Stimulated activated CD4-positive, alpha-beta T cell treated with anti-CD3 and anti-CD28 coated beads, Interleukin-2, amount 100 ng/mL, for 48 hours (primary cell): ENCODE results near the gene AP1G2.
A peak's percentile ranks its signal among the peaks of the same experiment; 100 is the strongest.
"Not testable (repeated sequence)": the region's sequence is repeated elsewhere in the genome, so short reads cannot be mapped to it uniquely, and the experiment has no call there.

ENCODE experiments used
- DNase-seq, 2 donors: peaks; one replicate each; pipeline ENCODE4 v3.0.0-alpha.2; 2020

Gene AP1G2, protein sequence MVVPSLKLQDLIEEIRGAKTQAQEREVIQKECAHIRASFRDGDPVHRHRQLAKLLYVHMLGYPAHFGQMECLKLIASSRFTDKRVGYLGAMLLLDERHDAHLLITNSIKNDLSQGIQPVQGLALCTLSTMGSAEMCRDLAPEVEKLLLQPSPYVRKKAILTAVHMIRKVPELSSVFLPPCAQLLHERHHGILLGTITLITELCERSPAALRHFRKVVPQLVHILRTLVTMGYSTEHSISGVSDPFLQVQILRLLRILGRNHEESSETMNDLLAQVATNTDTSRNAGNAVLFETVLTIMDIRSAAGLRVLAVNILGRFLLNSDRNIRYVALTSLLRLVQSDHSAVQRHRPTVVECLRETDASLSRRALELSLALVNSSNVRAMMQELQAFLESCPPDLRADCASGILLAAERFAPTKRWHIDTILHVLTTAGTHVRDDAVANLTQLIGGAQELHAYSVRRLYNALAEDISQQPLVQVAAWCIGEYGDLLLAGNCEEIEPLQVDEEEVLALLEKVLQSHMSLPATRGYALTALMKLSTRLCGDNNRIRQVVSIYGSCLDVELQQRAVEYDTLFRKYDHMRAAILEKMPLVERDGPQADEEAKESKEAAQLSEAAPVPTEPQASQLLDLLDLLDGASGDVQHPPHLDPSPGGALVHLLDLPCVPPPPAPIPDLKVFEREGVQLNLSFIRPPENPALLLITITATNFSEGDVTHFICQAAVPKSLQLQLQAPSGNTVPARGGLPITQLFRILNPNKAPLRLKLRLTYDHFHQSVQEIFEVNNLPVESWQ

DNA sequence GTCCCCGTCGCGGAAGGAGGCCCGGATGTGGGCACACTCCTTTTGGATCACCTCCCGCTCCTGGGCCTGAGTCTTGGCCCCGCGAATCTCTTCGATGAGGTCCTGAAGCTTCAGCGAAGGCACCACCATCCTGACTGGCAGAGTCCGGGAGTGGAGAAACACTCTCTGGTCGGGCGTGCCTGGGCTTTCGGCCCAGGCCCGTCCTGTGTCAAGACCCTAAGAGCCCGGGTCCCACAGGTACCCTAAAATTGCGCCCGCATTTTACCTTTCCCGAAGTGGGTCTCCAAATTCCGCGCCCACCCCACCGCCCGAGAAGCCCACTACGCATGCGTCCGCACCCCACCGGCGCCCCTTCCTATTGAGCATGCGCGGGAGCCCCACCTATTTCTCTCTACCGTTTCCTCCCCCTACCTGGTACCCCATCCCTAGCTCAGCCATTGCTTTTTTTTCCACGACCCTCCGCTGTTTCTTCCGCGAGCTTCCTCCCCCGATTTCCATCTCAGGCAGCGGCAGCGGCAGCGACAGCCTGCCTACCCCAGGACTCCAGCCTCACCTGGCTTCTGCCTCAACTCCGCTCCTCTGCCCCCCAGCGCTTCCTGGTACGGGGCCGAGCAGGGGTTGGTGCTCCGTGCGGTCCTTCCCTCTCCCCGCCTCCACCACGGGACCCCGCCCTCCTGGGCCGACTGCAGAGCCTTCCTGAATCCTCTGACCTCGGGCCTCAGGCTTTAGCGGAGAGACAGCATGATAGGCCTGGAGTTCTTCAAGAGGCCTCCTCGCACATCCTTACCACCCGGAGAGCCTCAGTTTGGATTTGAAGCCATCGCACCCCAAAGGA is at the start of gene AP1G2:
TSS of gene AP1G2 (minus strand) at position 606 of the 835 bp plus-strand sequence. CDS start at position 129, 477 bp downstream.
- DNase-seq = peak; percentile 82 to 87

DNA sequence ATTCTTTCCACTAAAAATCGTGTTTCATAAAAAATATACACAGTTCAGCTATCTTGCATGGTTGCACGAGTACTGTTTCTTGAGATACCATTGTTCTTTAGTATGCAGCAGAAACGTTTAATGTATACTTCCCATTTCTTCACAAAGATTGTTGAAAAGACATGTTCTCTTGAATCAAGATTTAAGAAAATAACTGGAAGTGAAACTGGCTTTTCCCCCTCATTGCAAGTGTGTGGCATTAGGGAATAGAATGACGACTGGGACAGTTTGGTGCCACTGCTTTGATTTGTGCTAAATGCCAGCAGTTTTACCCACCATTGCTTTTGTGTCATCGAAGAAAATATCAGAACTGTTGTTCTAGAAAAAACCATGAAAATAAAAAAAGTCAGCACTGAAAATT is 48.3 kb upstream of the AP1G2 start:
- no peak for DNase-seq

DNA sequence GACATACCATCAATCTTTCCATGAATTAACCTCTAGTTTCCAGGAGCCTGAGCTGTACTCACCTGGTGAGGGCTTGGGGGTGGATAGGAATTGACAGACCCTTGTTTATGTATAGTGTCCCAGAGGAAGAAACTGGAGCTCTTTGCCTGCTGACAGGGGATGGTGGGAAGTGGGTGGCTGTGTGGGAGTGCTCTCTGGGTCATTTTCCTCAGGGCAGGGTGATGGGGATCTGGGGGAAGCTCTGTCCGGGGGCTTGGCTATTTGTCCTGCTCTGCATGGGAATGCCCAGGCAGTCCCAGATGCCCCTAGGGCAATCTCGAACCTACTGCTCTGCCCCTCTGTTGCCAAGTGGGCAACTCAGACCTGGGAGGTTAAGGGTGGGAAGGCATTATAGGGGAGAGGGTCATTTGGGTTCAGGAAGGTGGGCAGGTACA is 46.8 kb upstream of the AP1G2 start:
- no peak for DNase-seq

DNA sequence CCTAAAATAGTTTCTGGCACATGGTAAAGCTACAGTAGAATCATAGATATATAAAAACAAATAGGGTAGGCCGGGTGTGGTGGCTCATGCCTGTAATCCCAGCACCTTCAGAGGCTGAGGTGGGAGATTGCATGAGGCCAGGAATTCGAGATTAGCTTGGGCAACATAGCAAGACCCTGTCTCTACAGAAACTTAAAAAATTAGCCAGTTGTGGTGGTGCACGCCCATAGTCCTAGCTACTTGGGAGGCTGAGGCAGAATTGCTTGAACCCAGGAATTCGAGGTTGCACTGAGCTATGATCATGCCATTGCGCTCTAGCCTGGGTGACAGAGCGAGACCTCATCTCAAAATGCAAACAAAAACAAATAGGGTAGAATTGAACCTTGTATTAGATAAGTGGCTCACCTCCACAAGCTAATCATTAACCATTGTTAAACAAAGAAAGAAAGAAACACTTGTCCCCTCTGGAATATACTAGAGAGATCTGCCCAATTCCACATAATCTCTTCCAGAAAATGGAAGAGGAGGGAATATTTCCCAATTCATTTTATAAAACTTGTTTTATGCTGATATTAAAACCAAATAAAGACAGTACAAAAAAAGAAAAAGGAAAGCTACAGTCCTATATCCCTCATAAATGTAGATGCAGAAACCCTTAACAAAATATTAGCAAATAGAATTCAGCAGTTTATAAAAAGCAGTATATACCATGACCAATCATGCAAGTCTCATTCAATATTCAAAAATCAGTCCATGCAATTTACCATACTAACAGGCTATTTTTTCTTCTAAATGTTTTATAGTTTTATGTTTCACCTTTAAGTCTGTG is 45.9 kb upstream of the AP1G2 start:
- DNase-seq = no peak

DNA sequence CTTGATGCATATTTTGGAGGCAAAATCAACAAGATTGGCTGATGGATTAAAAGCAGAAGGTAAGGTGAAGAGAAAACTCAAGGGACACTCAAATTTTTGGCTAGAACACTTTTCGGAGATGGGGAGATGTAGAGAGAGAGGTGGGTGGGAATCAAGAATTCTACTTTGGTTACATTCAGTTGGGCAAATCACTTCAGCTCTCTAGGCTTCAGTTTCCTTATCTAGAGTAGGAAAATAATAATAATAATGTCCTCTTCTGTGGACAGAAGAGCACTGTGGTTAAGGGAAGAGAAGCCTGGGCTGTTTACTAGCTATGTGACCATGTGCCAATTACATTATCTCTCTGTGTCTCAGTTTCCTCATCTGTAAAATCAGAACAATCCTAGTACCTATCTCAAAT is 45.2 kb upstream of the AP1G2 start:
- DNase-seq = no peak

DNA sequence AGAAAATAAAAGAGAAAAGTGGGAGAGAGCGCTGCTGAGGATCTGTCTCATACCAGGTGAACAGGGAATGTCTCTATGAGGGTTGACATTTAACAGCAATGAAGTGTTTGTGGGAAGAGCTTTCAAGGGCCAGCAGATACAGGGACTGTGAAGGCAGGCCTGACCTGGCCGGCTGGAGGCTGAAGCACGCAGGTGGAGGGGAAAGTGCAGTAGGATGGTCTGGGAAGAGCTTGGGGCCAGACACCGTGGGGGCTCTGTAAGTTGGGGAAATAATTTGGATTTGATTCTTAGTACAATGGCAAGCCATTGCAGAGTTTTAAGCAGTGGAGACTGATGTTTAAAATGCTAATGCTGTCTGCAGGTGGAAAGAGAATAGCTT is 44.8 kb upstream of the AP1G2 start:
- DNase-seq = no peak

DNA sequence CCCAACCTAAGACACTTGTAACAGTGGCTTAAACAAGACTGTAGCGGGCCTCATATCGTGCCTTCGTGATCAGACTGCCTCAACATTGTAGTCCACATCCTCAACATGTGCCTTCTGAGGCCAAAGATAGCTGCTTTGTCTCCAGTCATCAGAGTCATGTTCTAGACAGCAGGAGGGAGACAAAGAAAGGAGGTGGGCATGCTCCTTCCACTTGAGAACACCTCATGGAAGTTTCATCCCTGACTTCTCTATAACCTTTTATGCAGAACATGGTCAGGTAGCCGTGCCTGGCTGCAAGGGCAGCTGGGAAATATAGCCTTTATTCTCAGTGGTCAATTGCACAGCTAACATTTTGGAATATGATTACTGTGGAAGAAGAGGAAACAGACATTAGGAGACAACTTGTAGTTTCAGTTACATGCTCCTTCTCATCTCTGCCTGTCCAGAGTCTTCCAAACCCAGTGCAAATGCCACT is 43.3 kb upstream of the AP1G2 start:
- DNase-seq = no peak

DNA sequence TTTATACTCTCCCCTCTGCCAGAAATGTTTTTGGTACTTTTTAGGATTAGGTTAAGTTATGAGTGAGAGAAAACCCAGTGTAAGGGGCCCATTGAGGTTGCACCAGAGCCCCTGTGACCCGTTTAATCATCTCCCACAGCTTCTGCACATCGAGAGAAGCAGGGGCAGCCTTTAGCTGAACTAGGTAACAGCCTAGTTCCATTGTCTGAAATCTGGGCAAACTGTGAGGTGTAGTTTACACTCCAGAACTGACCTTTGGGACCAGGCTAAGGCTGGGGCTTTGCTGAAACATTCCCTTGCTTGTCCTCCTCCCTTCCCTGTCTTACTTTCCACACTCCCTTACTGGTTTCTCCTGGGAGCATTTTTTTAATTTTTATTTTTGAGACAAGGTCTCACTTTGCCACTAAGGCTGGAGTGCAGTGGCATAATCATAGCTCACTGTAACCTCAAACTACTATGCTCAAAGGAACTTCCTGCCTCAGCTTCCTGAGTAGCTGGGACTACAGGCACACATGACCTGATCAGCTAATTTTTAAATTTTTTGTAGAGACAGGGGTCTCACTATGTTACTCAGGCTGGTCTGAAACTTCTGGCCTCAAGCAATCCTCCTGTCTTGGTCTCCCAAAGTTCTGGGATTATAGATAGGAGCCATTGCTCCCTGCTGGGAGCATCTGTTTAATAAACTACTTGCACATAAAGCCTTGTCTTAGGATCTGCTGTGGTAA is 42.7 kb upstream of the AP1G2 start:
- DNase-seq = no peak

DNA sequence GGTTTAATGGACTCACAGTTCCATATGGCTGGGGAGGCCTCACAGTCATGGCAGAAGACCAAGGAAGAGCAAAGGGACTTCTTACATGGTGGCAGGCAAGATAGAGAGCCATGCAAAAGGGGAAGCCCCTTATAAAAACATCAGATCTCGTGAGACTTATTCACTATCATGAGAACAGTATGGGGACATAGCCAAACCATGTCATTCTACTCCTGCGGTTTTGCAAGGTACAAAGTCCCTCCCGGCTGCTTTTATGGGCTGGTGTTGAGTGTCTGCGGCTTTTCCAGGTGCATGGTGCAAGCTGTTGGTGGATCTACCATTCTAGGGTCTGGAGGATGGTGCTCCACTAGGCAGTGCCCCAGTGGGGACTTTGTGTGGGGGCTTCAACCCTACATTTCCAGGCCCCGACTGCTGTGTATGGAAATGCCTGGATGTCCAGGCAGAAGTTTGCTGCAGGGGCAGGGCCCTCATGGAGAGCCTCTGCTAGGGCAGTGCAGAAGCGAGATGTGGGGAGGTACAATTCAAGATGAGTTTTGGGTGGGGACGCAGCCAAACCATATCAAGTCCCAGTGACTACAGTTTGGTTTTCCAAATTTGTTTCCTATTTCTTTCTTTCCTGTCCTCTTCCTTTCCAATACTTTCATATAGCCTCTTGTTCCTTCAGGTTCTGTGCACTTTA is 42.0 kb upstream of the AP1G2 start:
- DNase-seq = not testable (repeated sequence)

DNA sequence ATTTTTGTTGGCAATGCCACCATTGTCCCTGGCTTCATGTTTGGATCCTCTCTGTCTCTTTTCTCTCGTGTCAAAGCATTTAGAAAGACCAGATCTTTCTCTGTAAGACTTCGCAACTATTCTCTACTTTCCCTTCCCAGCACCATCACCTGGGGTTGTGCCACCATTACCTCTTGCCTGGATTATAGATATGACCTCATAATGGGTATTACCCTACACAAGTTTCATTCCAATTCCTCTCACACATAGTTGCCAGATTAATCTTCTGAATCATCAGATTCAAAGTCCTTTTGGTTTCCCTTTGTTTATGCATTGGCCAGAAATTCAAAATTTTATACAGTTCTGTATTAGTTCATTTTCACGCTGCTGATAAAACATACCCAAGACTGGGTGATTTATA is 41.4 kb upstream of the AP1G2 start:
- no peak for DNase-seq

DNA sequence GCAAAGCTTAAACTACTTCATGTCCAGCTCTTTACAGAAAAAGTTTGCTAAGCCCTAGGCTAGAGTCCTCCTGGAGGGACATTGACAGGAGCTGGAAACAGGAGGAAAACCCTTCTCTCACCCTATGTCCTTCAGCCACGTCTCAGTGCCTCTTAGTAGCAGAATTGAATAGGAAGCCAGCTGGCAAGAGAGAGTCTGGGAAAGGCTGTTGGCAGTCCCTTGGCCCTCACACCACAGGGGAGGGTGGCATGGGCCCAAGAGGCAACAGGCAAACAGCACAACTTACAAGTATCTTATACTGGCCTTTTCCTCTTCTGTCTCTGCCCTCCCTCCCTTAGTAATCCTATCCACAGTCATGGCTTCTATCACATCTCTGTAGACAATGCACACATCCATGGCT is 40.9 kb upstream of the AP1G2 start:
- no peak for DNase-seq

DNA sequence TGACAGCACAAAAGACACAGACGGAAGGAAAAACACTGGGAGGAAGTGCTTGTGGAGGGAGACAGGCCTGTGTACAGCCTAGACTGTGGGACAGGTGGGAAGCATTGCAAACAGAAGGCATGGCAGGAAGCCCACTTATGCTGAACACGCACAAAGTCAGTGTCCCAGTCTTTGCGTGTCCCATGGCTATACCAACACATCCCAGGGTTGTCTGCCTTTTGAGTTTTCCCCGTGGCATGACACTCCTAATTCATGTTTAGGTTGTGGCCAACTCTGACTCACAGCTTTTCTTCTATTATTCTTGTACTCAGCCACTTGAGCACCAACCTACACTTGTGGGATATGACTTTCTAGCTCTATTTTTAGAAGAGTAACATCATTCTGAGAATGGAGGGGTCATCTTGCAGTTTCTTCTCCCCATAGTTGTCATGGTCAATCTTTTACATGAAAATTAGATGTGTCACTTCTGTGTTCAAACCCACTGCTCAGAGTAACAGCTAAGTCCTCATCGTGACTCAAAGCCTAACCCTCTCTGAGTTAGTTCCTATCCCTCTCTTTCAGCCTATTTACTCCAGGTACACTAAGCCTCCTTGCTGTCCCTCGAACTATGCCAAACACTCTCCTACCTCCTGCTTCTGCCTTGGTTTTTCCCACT is 38.5 kb upstream of the AP1G2 start:
- DNase-seq = peak in 1 of 2 donors; percentile 29

DNA sequence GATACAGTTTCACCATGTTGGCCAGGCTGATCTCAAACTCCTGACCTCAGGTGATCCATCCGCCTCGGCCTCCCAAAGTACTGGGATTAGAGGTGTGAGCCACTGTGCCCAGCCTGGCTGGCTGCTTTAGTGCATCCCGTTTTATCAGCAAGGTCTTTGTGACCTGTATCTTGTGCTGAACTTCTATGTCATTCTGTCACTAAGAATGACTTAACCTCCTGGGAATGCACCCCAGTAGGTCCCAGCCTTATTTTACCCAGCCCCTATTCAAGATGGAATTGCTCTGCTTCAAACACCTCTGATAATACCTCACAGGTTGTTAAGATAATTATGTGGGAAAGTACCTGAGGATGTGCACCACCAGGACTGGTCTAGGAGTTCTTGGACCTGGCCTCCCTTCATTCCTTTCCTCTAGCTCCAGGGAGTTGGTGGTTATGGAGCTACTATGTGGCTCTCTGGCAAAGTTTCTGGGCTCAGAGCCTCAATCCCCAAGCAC is 37.1 kb upstream of the AP1G2 start:
- no peak for DNase-seq

DNA sequence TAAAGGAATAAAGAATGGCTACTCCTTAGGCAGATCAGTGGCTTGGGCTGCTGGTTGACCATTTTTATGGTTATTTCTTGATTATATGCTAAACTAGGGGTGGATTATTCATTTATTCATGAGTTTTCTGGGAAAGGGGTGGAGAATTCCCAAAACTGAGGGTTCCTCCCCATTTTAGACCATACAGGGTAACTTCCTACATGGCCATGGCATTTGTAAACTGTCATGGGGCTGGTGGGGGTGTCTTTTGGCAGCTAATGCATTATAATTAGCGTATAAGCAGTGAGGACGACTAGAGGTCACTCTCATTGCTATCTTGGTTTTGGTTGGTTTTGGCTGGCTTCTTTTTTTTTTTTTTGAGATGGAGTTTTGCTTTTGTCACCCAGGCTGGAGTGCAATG is 36.6 kb upstream of the AP1G2 start:
- DNase-seq = no peak

DNA sequence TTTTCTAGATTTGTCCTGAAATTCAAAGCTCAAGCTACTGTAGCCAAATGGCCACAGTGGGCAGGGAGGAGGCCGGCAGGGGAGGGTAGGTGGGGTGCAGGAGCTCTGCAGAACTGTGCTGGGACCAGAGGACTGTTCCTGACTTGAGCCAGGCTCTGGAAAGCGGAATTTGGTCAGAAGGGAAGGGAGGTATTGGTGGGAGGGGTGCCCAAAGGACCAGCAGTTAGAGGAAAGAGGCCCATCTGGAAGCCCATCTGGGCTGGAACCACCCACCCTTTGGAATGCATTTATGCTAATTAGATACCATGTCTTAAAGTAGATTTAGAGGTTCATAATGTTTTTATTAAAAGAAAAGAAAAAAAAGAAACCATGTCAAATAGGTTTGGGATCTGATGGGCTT is 35.5 kb upstream of the AP1G2 start:
- DNase-seq = no peak

DNA sequence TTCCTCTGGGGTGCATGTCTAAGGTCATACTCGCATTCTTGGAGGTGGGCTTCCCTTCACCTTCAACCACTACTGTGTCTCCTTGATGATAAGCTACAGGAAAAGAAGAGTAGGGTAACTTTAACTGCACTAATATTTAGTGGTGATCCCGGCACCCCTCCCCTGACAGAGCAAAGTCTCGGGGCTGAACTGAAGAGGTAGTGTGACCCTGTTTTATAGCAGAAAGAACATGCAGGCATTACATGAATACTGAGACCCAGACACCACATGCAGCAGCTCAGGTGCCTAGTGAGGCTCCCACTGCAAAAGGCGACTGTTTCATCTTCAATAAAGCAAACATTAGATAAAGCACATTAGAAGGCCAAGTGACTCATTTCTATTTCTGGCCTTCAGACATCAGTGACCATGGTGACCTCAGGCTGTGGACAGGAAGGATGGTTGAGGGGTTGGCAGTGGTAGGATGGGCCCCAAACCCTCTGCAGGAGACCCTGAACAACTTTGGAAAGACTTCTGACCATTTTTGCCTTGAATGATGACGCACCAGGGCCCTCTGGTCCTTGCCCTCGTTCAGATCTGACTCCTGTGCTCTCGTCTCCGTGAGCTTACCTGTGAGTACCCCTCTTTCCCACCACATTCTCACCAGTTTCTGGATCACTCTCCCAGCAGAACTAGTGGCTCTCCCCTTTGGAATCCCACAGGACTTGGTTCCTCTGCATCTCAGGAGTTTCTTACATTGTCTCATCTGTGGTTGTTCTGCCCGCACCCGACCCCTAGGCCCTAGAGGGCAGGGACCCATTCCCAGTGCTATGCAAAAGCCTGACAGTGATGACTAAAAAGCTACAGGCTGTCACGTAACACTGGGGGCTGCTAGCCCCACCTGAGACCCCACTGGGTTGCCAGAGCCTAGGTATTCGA is 34.8 kb upstream of the AP1G2 start:
- DNase-seq = no peak

DNA sequence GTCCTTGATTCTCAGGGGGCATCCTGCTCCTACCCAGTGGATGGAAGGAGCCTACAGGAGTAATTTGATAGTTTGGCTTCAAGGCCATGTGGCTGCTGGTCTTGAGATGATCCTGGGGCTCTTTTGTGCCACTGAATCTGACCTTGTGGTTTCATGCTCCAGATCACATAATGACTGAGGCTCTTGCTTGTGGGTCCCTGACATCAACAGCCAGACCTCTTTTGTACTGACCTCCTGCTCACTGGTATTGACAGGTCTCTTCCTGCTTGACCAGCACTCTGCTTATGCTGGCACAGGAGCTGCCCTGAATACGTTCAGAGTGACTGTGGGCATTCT is 34.2 kb upstream of the AP1G2 start:
- DNase-seq = no peak

DNA sequence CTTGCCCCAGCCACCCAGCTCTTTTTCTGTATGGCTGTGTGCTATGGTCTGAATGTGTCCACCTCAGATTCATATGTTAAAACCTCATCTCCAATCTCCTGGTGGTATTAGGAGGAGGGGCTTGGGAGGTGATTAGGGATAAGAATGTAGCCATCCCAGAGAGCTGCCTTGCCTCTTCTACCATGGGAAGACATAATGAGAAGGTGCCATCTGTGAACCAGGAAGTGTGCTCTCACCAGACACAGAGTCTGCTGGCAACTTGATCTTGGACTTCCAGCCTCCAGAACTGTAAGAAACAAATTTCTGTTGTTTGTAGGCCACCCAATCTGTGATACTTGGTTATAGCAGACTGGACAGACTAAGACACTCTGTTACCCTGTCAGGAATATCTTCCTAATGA is 33.8 kb upstream of the AP1G2 start:
- DNase-seq = no peak

DNA sequence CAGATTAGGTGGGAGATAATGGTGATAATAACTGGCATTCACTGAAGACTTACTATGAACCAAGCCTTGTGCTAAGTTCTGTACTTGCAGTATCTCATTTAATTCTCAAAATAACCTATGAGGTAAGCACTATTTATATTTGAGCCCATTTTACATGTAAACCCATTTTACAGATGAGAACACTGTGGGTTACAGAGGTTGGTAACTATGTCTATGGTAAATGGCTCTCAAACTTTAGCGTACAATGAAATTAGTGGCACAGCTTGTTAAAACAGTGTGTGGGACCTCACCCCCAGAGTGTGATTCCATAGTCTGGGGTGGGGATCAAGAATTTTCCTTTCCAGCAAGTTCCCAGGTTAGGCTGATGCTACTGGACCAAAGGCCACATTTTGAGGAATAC is 33.2 kb upstream of the AP1G2 start:
- DNase-seq = no peak
